ENCODE data around the gene PPARD. TPM values are rescaled to one million over a fixed set of nuclear protein-coding genes. Genes with fewer than 3 reads are reported as not detected.

Gene PPARD
- total RNA-seq, 1 experiment from 2014 or later = 26.8 TPM

DNA sequence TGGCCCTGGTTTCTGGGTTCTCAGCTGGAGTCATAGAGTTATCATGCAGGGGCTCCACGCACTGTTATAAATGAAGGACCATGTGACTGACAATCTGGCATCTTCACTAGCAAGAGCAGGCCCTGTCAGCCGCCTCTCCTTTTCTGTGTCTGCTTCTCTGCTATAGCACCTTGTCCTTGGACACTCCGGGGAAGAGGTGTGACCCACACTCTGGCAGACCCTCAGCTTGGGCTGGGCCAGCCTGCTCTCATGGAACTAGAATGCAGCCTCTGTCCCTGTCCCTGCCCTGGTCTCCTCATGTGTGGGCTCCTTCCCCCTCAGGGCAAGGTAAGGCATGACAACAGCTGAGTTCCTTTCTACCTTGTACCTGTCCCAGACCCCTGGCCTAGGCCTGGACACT is 98.8 kb downstream of the PPARD start:
- Mint-ChIP-seq H3K27ac (ENCODE audit: unreplicated experiment) (no peak overlapping the region), H3K4me1 (ENCODE audit: low read depth, unreplicated experiment) (no peaks in the 10 kb centered on the region), H3K4me3 (ENCODE audit: low read depth, unreplicated experiment) (no peak overlapping the region), H3K27me3 (ENCODE audit: unreplicated experiment) (no peaks in the 10 kb centered on the region), H3K36me3 (ENCODE audit: insufficient read depth, unreplicated experiment) (no peaks in the 10 kb centered on the region), H3K9me3 (ENCODE audit: low read depth, unreplicated experiment) (no peaks in the 10 kb centered on the region)
- no peak for TF ChIP-seq CTCF (IDR thresholded peaks at IDR 0.05; ENCODE audit: unreplicated experiment)
- no TSS peak for BruUV-seq (replicated peaks)
- CTCF ChIA-PET = interaction anchor here (0.7 kb wide), 1 partner anchor 117 kb away, joined by 3 read pairs; no protein-coding TSS in a partner anchor
- no peak for DNase-seq
- intact Hi-C loops (cut with micrococcal nuclease; ENCODE audit: unreplicated experiment) = no loop called here

DNA sequence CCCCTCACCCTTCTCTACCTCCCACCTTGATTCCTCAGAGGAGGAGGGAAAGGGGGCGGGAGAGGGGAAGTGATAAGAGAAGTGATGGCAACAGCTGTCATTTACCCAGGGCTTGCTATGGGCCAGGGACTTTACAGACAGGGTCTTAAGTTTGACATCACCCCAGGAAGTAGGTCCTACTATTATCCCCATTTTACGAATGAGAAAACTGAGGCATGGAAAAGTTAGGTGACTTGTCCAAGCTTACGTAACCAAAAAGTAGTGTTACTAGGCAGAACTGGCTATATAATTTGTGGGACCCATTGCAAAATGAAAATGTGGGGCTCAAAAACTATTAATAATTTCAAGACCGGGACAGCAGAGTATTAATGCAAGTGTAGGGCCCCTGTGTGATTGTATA is 99.3 kb downstream of the PPARD start:
- H3K36me3 Mint-ChIP-seq (ENCODE audit: insufficient read depth, unreplicated experiment) = no peaks in the 10 kb centered on the region
- intact Hi-C loops (cut with micrococcal nuclease; ENCODE audit: unreplicated experiment) = no loop called here
- H3K4me1 Mint-ChIP-seq (ENCODE audit: low read depth, unreplicated experiment) = no peaks in the 10 kb centered on the region
- no TSS peak for BruUV-seq (replicated peaks)
- no peak for TF ChIP-seq CTCF (IDR thresholded peaks at IDR 0.05; ENCODE audit: unreplicated experiment)
- H3K4me3 Mint-ChIP-seq (ENCODE audit: low read depth, unreplicated experiment) = no peak overlapping the region
- no peak overlapping the region for H3K27ac Mint-ChIP-seq (ENCODE audit: unreplicated experiment)
- CTCF ChIA-PET = no interaction called here
- no peaks in the 10 kb centered on the region for H3K9me3 Mint-ChIP-seq (ENCODE audit: low read depth, unreplicated experiment)
- no peak for DNase-seq
- H3K27me3 Mint-ChIP-seq (ENCODE audit: unreplicated experiment) = no peaks in the 10 kb centered on the region

- Mint-ChIP-seq H3K27ac (ENCODE audit: unreplicated experiment) (no peak overlapping the region), H3K4me1 (ENCODE audit: low read depth, unreplicated experiment) (no peaks in the 10 kb centered on the region), H3K36me3 (ENCODE audit: insufficient read depth, unreplicated experiment) (no peaks in the 10 kb centered on the region), H3K27me3 (ENCODE audit: unreplicated experiment) (no peaks in the 10 kb centered on the region), H3K9me3 (ENCODE audit: low read depth, unreplicated experiment) (no peaks in the 10 kb centered on the region), H3K4me3 (ENCODE audit: low read depth, unreplicated experiment) (no peak overlapping the region)
- CTCF ChIA-PET = interaction anchor here (0.7 kb wide), 1 partner anchor 1627 kb away, joined by 5 read pairs; no protein-coding TSS in a partner anchor
- no peak for TF ChIP-seq CTCF (IDR thresholded peaks at IDR 0.05; ENCODE audit: unreplicated experiment)
- intact Hi-C loops (cut with micrococcal nuclease; ENCODE audit: unreplicated experiment) = no loop called here
- BruUV-seq (replicated peaks) = no TSS peak
- no peak for DNase-seq
Observed at GRCh38 chr6:35442693-35443092, 100.3 kb downstream of the PPARD start.

DNA sequence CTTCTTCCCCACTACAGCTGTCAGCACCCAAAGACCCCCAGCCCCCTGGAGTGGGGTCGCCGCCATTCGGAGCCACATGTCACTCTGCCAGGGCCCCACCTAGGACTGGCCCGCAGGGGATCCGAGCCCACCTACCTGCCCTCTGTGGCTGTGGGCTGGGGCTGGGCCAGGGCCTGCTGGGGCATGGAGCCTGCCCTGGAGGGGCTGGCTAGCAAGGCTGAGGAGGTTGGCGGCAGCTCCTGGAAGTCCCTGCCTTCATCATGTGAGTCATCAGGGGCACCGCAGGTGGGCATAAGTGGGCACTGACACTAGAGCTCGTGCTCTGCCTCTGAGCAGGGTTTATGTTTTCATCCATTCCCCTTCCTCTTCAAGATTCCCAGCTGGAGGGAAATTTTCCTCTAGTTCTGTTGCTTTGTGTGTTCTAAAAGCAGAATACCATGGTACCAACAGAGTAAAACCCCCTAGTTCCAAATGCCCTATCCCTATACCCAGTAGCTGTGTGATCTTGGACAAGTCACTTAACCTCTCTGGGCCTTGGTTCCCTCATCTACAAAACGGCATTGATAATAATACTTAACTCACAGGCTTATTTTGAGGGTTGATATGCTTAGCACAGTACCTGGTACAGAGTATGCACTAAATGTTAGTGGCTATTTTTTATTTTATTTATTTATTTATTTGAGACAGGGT is 101.1 kb downstream of the PPARD start:
- Mint-ChIP-seq H3K4me3 (ENCODE audit: low read depth, unreplicated experiment) (no peak overlapping the region), H3K9me3 (ENCODE audit: low read depth, unreplicated experiment) (no peaks in the 10 kb centered on the region), H3K36me3 (ENCODE audit: insufficient read depth, unreplicated experiment) (no peaks in the 10 kb centered on the region), H3K27ac (ENCODE audit: unreplicated experiment) (no peak overlapping the region), H3K4me1 (ENCODE audit: low read depth, unreplicated experiment) (no peaks in the 10 kb centered on the region), H3K27me3 (ENCODE audit: unreplicated experiment) (no peaks in the 10 kb centered on the region)
- no TSS peak for BruUV-seq (replicated peaks)
- intact Hi-C loops (cut with micrococcal nuclease; ENCODE audit: unreplicated experiment) = no loop called here
- no peak for TF ChIP-seq CTCF (IDR thresholded peaks at IDR 0.05; ENCODE audit: unreplicated experiment)
- no peak for DNase-seq
- CTCF ChIA-PET = no interaction called here

Measured in Calu3 (cell line).